ENCODE measurements around the gene MRPL16. TPM values are rescaled to one million over a fixed set of nuclear protein-coding genes. Genes with fewer than 3 reads are reported as not detected.

The MRPL16 gene
- polyA plus RNA-seq, 3 donors, result 57.2 to 60.1 (median 59.9) TPM

DNA sequence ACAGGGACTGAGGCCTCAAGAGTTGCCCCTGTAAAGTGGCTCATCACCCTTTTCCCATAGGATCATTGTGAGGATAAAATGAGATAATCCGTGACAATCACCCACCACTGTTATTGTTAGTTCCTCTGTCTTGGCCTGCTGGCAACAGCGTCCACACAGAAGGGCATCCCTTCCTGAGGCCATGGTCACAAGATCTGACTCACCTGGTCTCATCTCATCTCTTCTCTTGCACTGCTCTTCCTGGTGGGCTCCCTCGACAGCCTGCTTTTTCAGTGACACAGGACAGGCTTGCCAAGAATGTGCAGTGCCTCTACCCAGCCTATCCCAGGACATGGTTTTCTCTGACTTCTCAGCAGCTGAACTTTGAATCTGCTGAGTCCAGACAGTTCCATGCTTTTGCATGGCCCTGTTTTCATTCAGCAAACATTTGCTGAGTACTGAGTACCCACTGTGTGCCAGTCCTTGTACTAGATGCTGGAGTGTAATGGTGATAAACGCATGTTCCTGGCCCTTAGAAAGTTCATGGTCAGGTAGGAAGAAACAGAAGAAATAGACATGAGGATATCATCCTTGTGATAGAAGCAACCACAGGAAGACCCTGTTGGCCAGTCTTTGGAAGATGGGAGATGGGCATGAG lies 52.1 kb downstream of the MRPL16 start:
- no peak for DNase-seq (ENCODE audit: extremely low read depth in 1 of 11, low read depth in 9 of 11, low spot score in 4 of 11)

DNA sequence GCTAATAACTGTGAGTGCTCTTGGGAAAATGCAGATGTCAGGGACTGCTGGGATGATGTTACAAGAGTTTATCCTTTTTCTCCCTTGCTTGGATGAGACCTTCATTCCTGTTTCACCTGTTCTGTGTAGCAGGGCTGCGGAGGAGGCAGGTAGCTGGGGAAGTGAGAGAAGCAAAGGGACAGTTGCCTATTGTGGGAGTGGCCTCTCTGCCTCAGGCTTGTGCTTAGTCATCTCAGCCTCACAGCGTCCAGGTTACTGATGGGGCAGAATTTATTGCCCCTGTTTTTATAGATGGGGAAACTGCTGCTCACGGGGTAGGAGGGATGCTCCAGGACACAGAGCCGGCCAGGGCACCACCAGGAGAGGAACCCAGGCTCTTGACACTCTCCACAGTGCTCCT lies 53.7 kb downstream of the MRPL16 start:
- no peak for DNase-seq (ENCODE audit: extremely low read depth in 1 of 11, low read depth in 9 of 11, low spot score in 4 of 11)

DNA sequence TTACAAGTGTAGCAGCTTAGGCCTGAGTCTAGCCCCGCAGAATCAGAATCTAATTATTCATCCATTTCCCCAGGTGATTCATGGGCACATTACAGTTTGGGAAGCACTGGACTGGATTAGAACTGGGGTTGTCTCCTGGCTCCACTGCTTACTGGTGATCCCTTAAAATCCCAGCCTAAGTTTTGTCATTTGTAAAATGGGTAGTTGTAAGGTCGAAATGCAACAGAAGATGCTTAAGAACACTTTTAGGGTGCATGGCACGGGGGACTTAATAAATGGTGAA lies 54.1 kb downstream of the MRPL16 start:
- no peak for DNase-seq (ENCODE audit: extremely low read depth in 1 of 11, low read depth in 9 of 11, low spot score in 4 of 11)

Other genes starting within 250 kb of the MRPL16 start
- gene OSBP, start 195.0 kb downstream of the MRPL16 start, polyA plus RNA-seq (ENCODE audit: insufficient read length in 3 of 3), result 10 to 100 TPM; 47.5 to 58.6 (median 54.3) TPM
- 10 to 100 TPM; 43.2 to 49.8 (median 44.8) TPM for gene PATL1, start 141.7 kb downstream of the MRPL16 start, polyA plus RNA-seq (ENCODE audit: insufficient read length in 3 of 3)
- gene OR10V1, start 96.9 kb downstream of the MRPL16 start, polyA plus RNA-seq (ENCODE audit: insufficient read length in 3 of 3), result not detected
- 10 to 100 TPM; 51.4 to 76.8 (median 57.2) TPM for gene STX3, start 55.4 kb downstream of the MRPL16 start, polyA plus RNA-seq (ENCODE audit: insufficient read length in 3 of 3)
- gene CBLIF, start 34.7 kb upstream of the MRPL16 start, polyA plus RNA-seq (ENCODE audit: insufficient read length in 3 of 3), result under 1 TPM in 1 of 3 donors, not detected in 2; 0.32 TPM
- not detected for gene TCN1, start 55.7 kb upstream of the MRPL16 start, polyA plus RNA-seq (ENCODE audit: insufficient read length in 3 of 3)
- gene OOSP3, start 68.0 kb upstream of the MRPL16 start, polyA plus RNA-seq (ENCODE audit: insufficient read length in 3 of 3), result not detected
- under 1 TPM in 1 of 3 donors, not detected in 2; 0.32 TPM for gene OOSP1, start 127.7 kb upstream of the MRPL16 start, polyA plus RNA-seq (ENCODE audit: insufficient read length in 3 of 3)
- gene OOSP4A, start 153.3 kb upstream of the MRPL16 start, polyA plus RNA-seq (ENCODE audit: insufficient read length in 3 of 3), result not detected
- not detected for gene OOSP4B, start 206.4 kb upstream of the MRPL16 start, polyA plus RNA-seq (ENCODE audit: insufficient read length in 3 of 3)
- not detected for gene OOSP2, start 229.6 kb upstream of the MRPL16 start, polyA plus RNA-seq (ENCODE audit: insufficient read length in 3 of 3)
- 1 to 10 TPM in 1 of 3 donors, under 1 TPM in 2; 0.80 to 1.0 (median 0.86) TPM for gene MS4A3, start 245.9 kb upstream of the MRPL16 start, polyA plus RNA-seq (ENCODE audit: insufficient read length in 3 of 3)